HepG2 (cell line): Measurements from ENCODE around the gene TAS1R3. TPM values are rescaled to one million over a fixed set of nuclear protein-coding genes. Genes with fewer than 3 reads are reported as not detected.
A peak's percentile ranks its signal among the peaks of the same experiment; 100 is the strongest.

Source experiments
- BCL6 ChIP-seq: IDR thresholded peaks from 2 replicates; pipeline ENCODE4 v1.6.1; 2016; ENCODE audit warnings: missing genetic modification reagents, missing compliant biosample characterization
- FOXC1 ChIP-seq: sonication (generic); formaldehyde crosslinking; IDR thresholded peaks from 2 replicates; pipeline ENCODE4 v1.8.0; 2022; ENCODE audit warnings: mild to moderate bottlenecking, missing genetic modification reagents, borderline replicate concordance
- GTF2F1 ChIP-seq: fragments of 150-350 bp; IDR thresholded peaks from 2 replicates; pipeline ENCODE4 v1.6.1; 2014; ENCODE audit warnings: low read length
- HNRNPLL ChIP-seq: fragments of 200-400 bp; formaldehyde crosslinking; IDR thresholded peaks from 2 replicates; pipeline ENCODE4 v1.6.1; 2017; ENCODE audit warnings: mild to moderate bottlenecking, low read depth, low read length; ENCODE audit not compliant: poor library complexity, severe bottlenecking
- KAT2B ChIP-seq: fragments of 150-350 bp; IDR thresholded peaks from 2 replicates; pipeline ENCODE4 v1.6.1; 2014; ENCODE audit warnings: low read depth, low read length, borderline replicate concordance
- NR2F1 ChIP-seq, 2 experiments: fragments of 450-650 bp in 1 of 2; formaldehyde crosslinking in 1 of 2; IDR thresholded peaks; 2 replicates each; pipeline versions ENCODE4 v1.5.0 to v1.6.1; 2016 to 2020; ENCODE audit warnings: mild to moderate bottlenecking in 1 of 2, missing compliant biosample characterization in 1 of 2, missing genetic modification reagents in 1 of 2, moderate library complexity in 1 of 2
- PHF8 ChIP-seq: sonication (generic); formaldehyde crosslinking; IDR thresholded peaks from 2 replicates; pipeline ENCODE4 v1.5.0; 2020; ENCODE audit warnings: missing genetic modification reagents
- ZNF501 ChIP-seq: sonication (generic); formaldehyde crosslinking; IDR thresholded peaks from 2 replicates; pipeline ENCODE4 v1.5.1; 2020; ENCODE audit warnings: mild to moderate bottlenecking, moderate library complexity, missing genetic modification reagents
- ZNF556 ChIP-seq: sonication (generic); formaldehyde crosslinking; IDR thresholded peaks from 2 replicates; pipeline ENCODE4 v1.4.0; 2020; ENCODE audit warnings: mild to moderate bottlenecking, missing genetic modification reagents, borderline replicate concordance
- ZNF572 ChIP-seq: sonication (generic); formaldehyde crosslinking; IDR thresholded peaks from 2 replicates; pipeline ENCODE4 v1.5.1; 2020; ENCODE audit warnings: mild to moderate bottlenecking, missing genetic modification reagents
- ZNF605 ChIP-seq: sonication (generic); formaldehyde crosslinking; IDR thresholded peaks from 2 replicates; pipeline ENCODE4 v1.8.0; 2022; ENCODE audit warnings: mild to moderate bottlenecking, missing genetic modification reagents
- polyA plus RNA-seq, 8 experiments: library from polyadenylated mRNA; depleted of rRNA in 3 of 8; stranded (reverse) in 7 of 8; unstranded in 1 of 8; fragments of >200 nt; fragmentation: Illumina TruSeq in 4 of 8; extraction: Trizol in 4 of 8; gene quantifications; 2 replicates each; pipeline versions ENCODE4 v1.2.1 to v1.2.3, GENCODE V29; 2011 to 2016; ENCODE audit warnings: low read depth in 4 of 8, missing spikeins in 1 of 8, mixed read lengths in 1 of 8; ENCODE audit not compliant: insufficient read depth in 1 of 8
- total RNA-seq, 5 experiments: library from RNA; depleted of rRNA; stranded (reverse); fragments of >200 nt; fragmentation: Illumina TruSeq; extraction: Trizol; gene quantifications; 2 replicates each; pipeline ENCODE4 v1.2.3, GENCODE V29; 2016; ENCODE audit warnings: low read depth in 1 of 5
- TF ChIP-seq, protein P1 (sequence below): sonication (generic); formaldehyde crosslinking; IDR thresholded peaks from 2 replicates; pipeline ENCODE4 v1.4.0; 2020; ENCODE audit warnings: missing genetic modification reagents, borderline replicate concordance
- TF ChIP-seq, protein P2 (sequence below), 2 experiments: sonication (generic) in 1 of 2; formaldehyde crosslinking in 1 of 2; IDR thresholded peaks; 2 replicates each; pipeline versions ENCODE4 v1.4.0 to v1.6.1; 2018 to 2020; ENCODE audit warnings: missing genetic modification reagents in 2 of 2, borderline replicate concordance in 1 of 2, low read depth in 1 of 2, mild to moderate bottlenecking in 1 of 2, missing biosample characterization in 1 of 2
- TF ChIP-seq, protein P3 (sequence below): sonication (generic); formaldehyde crosslinking; IDR thresholded peaks from 2 replicates; pipeline ENCODE4 v1.4.0; 2020; ENCODE audit warnings: low read depth, mild to moderate bottlenecking, missing genetic modification reagents
- TF ChIP-seq, protein P4 (sequence below): sonication (generic); formaldehyde crosslinking; IDR thresholded peaks from 2 replicates; pipeline ENCODE4 v1.5.1; 2020; ENCODE audit warnings: mild to moderate bottlenecking, missing genetic modification reagents, borderline replicate concordance
- TF ChIP-seq, protein P5 (sequence below): sonication (generic); formaldehyde crosslinking; IDR thresholded peaks from 2 replicates; pipeline ENCODE4 v1.5.0; 2020; ENCODE audit warnings: mild to moderate bottlenecking, missing genetic modification reagents, borderline replicate concordance

TAS1R3 gene
- total and polyA plus RNA-seq, 2 of the 13 experiments (the other 11 are each of a cell fraction or from before 2014, with no cell fraction given) = 0.13 to 0.15 TPM

DNA sequence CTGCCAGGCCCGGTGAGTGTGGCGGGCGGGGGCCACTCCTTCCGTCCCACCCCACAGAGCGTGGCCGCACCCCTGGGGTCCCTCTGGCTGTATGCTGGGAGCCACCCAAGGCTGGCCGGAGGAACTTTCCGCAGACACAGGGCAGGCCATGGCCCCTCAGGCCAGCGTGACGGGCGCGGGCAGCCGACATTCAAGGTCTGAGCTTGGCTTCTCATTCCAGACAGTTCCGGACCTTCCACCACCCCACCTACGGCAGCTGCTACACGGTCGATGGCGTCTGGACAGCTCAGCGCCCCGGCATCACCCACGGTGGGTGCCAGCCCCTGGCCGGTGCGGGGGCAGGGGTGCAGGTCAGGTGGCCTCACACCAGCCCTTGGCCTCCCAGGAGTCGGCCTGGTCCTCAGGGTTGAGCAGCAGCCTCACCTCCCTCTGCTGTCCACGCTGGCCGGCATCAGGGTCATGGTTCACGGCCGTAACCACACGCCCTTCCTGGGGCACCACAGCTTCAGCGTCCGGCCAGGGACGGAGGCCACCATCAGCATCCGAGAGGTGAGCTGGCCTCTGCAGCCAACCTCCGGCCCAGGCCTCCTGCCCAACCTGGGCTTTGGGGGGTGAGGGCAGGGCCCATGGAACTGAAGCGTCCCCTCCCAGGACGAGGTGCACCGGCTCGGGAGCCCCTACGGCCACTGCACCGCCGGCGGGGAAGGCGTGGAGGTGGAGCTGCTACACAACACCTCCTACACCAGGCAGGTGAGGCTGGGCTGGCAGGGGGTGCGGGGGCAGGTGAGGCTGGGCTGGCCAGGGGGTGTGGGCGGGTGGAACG lies 43.6 kb upstream of the TAS1R3 start (continued):
- TF ChIP-seq, protein P1, sequence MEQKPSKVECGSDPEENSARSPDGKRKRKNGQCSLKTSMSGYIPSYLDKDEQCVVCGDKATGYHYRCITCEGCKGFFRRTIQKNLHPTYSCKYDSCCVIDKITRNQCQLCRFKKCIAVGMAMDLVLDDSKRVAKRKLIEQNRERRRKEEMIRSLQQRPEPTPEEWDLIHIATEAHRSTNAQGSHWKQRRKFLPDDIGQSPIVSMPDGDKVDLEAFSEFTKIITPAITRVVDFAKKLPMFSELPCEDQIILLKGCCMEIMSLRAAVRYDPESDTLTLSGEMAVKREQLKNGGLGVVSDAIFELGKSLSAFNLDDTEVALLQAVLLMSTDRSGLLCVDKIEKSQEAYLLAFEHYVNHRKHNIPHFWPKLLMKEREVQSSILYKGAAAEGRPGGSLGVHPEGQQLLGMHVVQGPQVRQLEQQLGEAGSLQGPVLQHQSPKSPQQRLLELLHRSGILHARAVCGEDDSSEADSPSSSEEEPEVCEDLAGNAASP (CRISPR knock-in tag) = peak; percentile 29; the same call in 1 of the 2 replicates
- no peak for TF ChIP-seq GTF2F1
- TF ChIP-seq, protein P2, sequence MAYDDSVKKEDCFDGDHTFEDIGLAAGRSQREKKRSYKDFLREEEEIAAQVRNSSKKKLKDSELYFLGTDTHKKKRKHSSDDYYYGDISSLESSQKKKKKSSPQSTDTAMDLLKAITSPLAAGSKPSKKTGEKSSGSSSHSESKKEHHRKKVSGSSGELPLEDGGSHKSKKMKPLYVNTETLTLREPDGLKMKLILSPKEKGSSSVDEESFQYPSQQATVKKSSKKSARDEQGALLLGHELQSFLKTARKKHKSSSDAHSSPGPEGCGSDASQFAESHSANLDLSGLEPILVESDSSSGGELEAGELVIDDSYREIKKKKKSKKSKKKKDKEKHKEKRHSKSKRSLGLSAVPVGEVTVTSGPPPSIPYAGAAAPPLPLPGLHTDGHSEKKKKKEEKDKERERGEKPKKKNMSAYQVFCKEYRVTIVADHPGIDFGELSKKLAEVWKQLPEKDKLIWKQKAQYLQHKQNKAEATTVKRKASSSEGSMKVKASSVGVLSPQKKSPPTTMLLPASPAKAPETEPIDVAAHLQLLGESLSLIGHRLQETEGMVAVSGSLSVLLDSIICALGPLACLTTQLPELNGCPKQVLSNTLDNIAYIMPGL (CRISPR knock-in tag; IDR thresholded peaks at IDR 0.05; ENCODE audit: borderline replicate concordance in 1 of 2, low read depth in 1 of 2) = peak in 1 of 2 experiments; percentile 62; a peak in 1 of 4 replicates
- TF ChIP-seq BCL6 (CRISPR knock-in tag) = 0 out of 2 replicates have a peak, but pooled peaks have one; percentile 20
- TF ChIP-seq FOXC1 = peak; percentile 50; the same call in 1 of the 2 replicates
- TF ChIP-seq, protein P3, sequence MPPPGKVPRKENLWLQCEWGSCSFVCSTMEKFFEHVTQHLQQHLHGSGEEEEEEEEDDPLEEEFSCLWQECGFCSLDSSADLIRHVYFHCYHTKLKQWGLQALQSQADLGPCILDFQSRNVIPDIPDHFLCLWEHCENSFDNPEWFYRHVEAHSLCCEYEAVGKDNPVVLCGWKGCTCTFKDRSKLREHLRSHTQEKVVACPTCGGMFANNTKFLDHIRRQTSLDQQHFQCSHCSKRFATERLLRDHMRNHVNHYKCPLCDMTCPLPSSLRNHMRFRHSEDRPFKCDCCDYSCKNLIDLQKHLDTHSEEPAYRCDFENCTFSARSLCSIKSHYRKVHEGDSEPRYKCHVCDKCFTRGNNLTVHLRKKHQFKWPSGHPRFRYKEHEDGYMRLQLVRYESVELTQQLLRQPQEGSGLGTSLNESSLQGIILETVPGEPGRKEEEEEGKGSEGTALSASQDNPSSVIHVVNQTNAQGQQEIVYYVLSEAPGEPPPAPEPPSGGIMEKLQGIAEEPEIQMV (CRISPR knock-in tag) = peak; percentile 91
- TF ChIP-seq ZNF572 (CRISPR knock-in tag) = peak; percentile 45; the same call in 1 of the 2 replicates
- peak; percentile 49; the same call in 1 of the 2 replicates for TF ChIP-seq ZNF605 (CRISPR knock-in tag)
- TF ChIP-seq, protein P4, sequence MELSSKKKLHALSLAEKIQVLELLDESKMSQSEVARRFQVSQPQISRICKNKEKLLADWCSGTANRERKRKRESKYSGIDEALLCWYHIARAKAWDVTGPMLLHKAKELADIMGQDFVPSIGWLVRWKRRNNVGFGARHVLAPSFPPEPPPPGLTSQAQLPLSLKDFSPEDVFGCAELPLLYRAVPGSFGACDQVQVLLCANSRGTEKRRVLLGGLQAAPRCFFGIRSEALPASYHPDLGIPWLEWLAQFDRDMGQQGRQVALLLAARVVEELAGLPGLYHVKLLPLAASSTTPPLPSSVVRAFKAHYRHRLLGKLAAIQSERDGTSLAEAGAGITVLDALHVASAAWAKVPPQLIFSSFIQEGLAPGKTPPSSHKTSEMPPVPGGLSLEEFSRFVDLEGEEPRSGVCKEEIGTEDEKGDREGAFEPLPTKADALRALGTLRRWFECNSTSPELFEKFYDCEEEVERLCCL (CRISPR knock-in tag) = 0 out of 2 replicates have a peak, but pooled peaks have one; percentile 44
- peak; percentile 53; the same call in 1 of the 2 replicates for TF ChIP-seq PHF8 (CRISPR knock-in tag)
- peak; percentile 27 for TF ChIP-seq HNRNPLL
- TF ChIP-seq NR2F1 (CRISPR knock-in tag; IDR thresholded peaks at IDR 0.05) = peak; percentile 59 to 64; a peak in 3 of 4 replicates
- TF ChIP-seq KAT2B = no peak
- TF ChIP-seq ZNF556 (CRISPR knock-in tag) = peak; percentile 71; the same call in 1 of the 2 replicates
- TF ChIP-seq, protein P5, sequence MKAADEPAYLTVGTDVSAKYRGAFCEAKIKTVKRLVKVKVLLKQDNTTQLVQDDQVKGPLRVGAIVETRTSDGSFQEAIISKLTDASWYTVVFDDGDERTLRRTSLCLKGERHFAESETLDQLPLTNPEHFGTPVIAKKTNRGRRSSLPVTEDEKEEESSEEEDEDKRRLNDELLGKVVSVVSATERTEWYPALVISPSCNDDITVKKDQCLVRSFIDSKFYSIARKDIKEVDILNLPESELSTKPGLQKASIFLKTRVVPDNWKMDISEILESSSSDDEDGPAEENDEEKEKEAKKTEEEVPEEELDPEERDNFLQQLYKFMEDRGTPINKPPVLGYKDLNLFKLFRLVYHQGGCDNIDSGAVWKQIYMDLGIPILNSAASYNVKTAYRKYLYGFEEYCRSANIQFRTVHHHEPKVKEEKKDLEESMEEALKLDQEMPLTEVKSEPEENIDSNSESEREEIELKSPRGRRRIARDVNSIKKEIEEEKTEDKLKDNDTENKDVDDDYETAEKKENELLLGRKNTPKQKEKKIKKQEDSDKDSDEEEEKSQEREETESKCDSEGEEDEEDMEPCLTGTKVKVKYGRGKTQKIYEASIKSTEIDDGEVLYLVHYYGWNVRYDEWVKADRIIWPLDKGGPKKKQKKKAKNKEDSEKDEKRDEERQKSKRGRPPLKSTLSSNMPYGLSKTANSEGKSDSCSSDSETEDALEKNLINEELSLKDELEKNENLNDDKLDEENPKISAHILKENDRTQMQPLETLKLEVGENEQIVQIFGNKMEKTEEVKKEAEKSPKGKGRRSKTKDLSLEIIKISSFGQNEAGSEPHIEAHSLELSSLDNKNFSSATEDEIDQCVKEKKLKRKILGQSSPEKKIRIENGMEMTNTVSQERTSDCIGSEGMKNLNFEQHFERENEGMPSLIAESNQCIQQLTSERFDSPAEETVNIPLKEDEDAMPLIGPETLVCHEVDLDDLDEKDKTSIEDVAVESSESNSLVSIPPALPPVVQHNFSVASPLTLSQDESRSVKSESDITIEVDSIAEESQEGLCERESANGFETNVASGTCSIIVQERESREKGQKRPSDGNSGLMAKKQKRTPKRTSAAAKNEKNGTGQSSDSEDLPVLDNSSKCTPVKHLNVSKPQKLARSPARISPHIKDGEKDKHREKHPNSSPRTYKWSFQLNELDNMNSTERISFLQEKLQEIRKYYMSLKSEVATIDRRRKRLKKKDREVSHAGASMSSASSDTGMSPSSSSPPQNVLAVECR (CRISPR knock-in tag) = peak; percentile 44; the same call in 1 of the 2 replicates
- TF ChIP-seq ZNF501 (CRISPR knock-in tag) = no peak
